SJSA1 (cell line): ENCODE data around the gene RMC1. TPM values are rescaled to one million over a fixed set of nuclear protein-coding genes. Genes with fewer than 3 reads are reported as not detected.

ENCODE experiments used
- DNase-seq, 2 experiments: peaks; one replicate each; pipeline ENCODE4 v3.0.0-alpha.2; 2015 to 2020; ENCODE audit warnings: low spot score in 2 of 2, low read depth in 1 of 2
- H3K27ac ChIP-seq: fragments of 250-450 bp; sonication (Bioruptor Pico); 2 replicates; pipeline ENCODE4 v1.5.1; 2020; ENCODE audit warnings: mild to moderate bottlenecking, moderate library complexity
- H3K27me3 ChIP-seq: fragments of 250-450 bp; sonication (Bioruptor Pico); replicated peaks from 2 replicates; pipeline ENCODE4 v1.5.1; 2020; ENCODE audit warnings: mild to moderate bottlenecking, moderate library complexity
- H3K36me3 ChIP-seq: fragments of 250-450 bp; sonication (Bioruptor Pico); 2 replicates; pipeline ENCODE4 v1.5.1; 2020; ENCODE audit warnings: mild to moderate bottlenecking
- H3K4me1 ChIP-seq: fragments of 250-450 bp; sonication (Bioruptor Pico); replicated peaks from 2 replicates; pipeline ENCODE4 v1.6.1; 2021; ENCODE audit warnings: mild to moderate bottlenecking
- H3K4me3 ChIP-seq: fragments of 250-450 bp; sonication (Bioruptor Pico); 2 replicates; pipeline ENCODE4 v1.5.1; 2020; ENCODE audit warnings: mild to moderate bottlenecking
- H3K9me3 ChIP-seq: fragments of 250-450 bp; sonication (Bioruptor Pico); replicated peaks from 2 replicates; pipeline ENCODE4 v1.5.1; 2020; ENCODE audit warnings: mild to moderate bottlenecking
- total RNA-seq: library from RNA; depleted of rRNA; stranded (reverse); fragments of >200 nt; shearing (Covaris generic); gene quantifications from 2 replicates; pipeline ENCODE4 v1.2.3, GENCODE V29; 2014; rRNA removed

The RMC1 gene
- total RNA-seq, 1 experiment from 2014 or later, result 22.6 TPM

DNA sequence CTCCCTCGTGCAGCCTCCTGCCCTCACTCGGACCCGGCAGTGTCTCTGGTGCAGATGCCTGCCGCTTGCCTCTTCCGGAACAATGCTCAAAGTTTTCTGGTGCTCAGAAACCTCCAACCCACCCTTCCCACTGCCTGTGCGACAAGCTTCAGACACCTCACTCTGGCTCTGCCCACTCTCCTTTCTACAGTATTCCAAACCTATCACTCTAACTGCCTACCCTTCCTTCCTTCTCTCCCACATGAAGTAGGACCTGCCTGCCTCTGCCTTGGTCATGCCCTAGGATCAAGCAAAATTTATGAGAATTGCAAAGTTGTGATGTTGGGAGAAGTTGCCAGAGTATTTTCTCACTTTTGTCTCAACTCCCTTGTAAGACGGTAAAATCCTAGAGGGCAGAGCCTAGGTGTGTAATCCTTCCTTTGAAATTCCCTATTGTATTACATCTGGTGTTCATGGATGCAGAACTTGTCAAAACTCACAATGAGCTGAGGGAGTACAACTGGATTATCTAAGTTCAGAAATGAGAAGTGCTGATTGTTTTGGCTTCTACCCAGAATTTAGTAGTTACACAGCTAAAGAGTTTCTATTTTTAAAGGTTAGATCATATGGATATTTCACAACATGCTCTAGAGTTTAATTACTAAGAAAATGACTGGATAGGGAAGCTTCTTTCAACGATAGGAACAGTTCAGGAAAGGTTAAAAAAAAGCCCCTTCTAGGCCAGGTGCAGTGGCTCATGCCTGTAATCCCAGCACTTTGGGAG is 75.8 kb downstream of the RMC1 start:
- Histone ChIP-seq H3K4me1 (peaks cover 47% of the 10 kb centered on the region), H3K9me3 (no peaks in the 10 kb centered on the region), H3K4me3 (no peak overlapping the region), H3K27me3 (no peaks in the 10 kb centered on the region), H3K36me3 (peaks cover 29% of the 10 kb centered on the region), H3K27ac (no peak overlapping the region)
- no peak for DNase-seq

GRCh38 chr18:23580677-23581367 is 77.5 kb downstream of the RMC1 start:
- no peaks in the 10 kb centered on the region for H3K27me3 ChIP-seq
- H3K36me3 ChIP-seq, result peaks cover 22% of the 10 kb centered on the region
- peak; percentile 77 to 82 for DNase-seq
- H3K4me1 ChIP-seq, result peaks cover 44% of the 10 kb centered on the region
- no peak overlapping the region for H3K4me3 ChIP-seq
- H3K27ac ChIP-seq, result peak overlapping the region; percentile 71
- no peaks in the 10 kb centered on the region for H3K9me3 ChIP-seq

Other genes with a start within 250 kb of the RMC1 start
- 49.5 and 50.2 TPM in 2 replicates for gene RIOK3, start 50.2 kb upstream of the RMC1 start, total RNA-seq
- gene NPC1, start 83.0 kb downstream of the RMC1 start, total RNA-seq, result 28.4 and 38.7 TPM in 2 replicates
- gene ANKRD29, start 159.4 kb downstream of the RMC1 start, total RNA-seq, result 0.34 TPM in 1 of 2 replicates, not detected in the other
- gene LAMA3, start 185.9 kb downstream of the RMC1 start, total RNA-seq, result 0.25 and 0.61 TPM in 2 replicates